Stomach (tissue), 9 donors: ENCODE results near the gene PARD3. TPM values are rescaled to one million over a fixed set of nuclear protein-coding genes. Genes with fewer than 3 reads are reported as not detected.

Experiments used
- DNase-seq, 2 donors: peaks; one replicate each; pipeline versions ENCODE4 v3.0.0 to v3.0.0-alpha.2; 2013 to 2019
- H3K27ac ChIP-seq, 5 donors: fragments of 200-600 bp in 4 of 5; sonication (generic) in 4 of 5; one replicate each; pipeline ENCODE4 v1.5.1; 2013 to 2019; ENCODE audit warnings: mild to moderate bottlenecking in 1 of 5, moderate library complexity in 1 of 5
- H3K27me3 ChIP-seq, 3 donors: fragments of 200-600 bp; sonication (generic); one replicate each; pipeline ENCODE4 v1.5.1; 2017 to 2019; ENCODE audit warnings: mixed run types in 1 of 3
- H3K36me3 ChIP-seq, 4 donors: fragments of 200-600 bp; sonication (generic); 1 replicate in 3 of 4; 2 replicates in 1 of 4; pipeline ENCODE4 v1.5.1; 2016 to 2019
- H3K4me1 ChIP-seq, 4 donors: fragments of 200-600 bp; sonication (generic); one replicate each; pipeline ENCODE4 v1.5.1; 2016 to 2019
- H3K4me3 ChIP-seq, 4 donors: fragments of 200-600 bp; sonication (generic) in 3 of 4; one replicate each; pipeline ENCODE4 v1.5.1; 2016 to 2019; ENCODE audit warnings: mild to moderate bottlenecking in 1 of 4
- H3K9me3 ChIP-seq, 4 donors: fragments of 200-600 bp; sonication (generic); one replicate each; pipeline ENCODE4 v1.5.1; 2016 to 2019
- EP300 ChIP-seq: sonication (generic); formaldehyde crosslinking; IDR thresholded peaks from one replicate; pipeline ENCODE4 v1.6.1; 2017; ENCODE audit warnings: antibody characterized with exemption
- POLR2A ChIP-seq, 4 donors: fragments of 450-650 bp; IDR thresholded peaks; one replicate each; pipeline ENCODE4 v1.6.1; 2016; ENCODE audit warnings: antibody characterized with exemption in 4 of 4, control low read depth in 2 of 4, mild to moderate bottlenecking in 1 of 4, moderate library complexity in 1 of 4
- POLR2AphosphoS5 ChIP-seq, 3 donors: sonication (generic); formaldehyde crosslinking; IDR thresholded peaks; one replicate each; pipeline ENCODE4 v1.6.1; 2016; ENCODE audit warnings: antibody characterized with exemption in 3 of 3
- WGBS, 5 donors: extraction: QIAGEN DNeasy Blood & Tissue Kit in 3 of 5; methylation state at CpG; one replicate each; pipeline versions ENCODE4 v1.1.5 to v1.1.7; 2013 to 2018; 5-methylcytosine and 5-hydroxymethylcytosine counted together
- intact Hi-C: fragments of 100-400 bp; cut with DNase I; formaldehyde crosslinking; loops from one replicate; pipeline ENCODE4 v1.15.1; 2023; ENCODE audit warnings: low total_unique reads
- polyA plus RNA-seq, 3 donors: library from polyadenylated mRNA; stranded (reverse); fragments of 200-250 nt; gene quantifications; one replicate each; pipeline ENCODE4 v1.2.3, GENCODE V29; 2013
- total RNA-seq, 5 donors: library from RNA; depleted of rRNA; stranded (reverse); fragments of >200 nt; gene quantifications; one replicate each; pipeline versions ENCODE4 v1.1.0 to v1.2.3, GENCODE V29; 2014 to 2016
- TF ChIP-seq, protein P1 (sequence below), 7 experiments: fragments of 450-650 bp in 4 of 7; fragments of 200-600 bp in 3 of 7; sonication (generic) in 3 of 7; IDR thresholded peaks; one replicate each; pipeline ENCODE4 v1.5.1; 2016 to 2019; ENCODE audit warnings: antibody characterized with exemption in 7 of 7, control low read depth in 2 of 7, mild to moderate bottlenecking in 1 of 7
- donor health status: healthy with polysubstance abuse.
- donor health status: Bipolar disorder and iron deficiency.
- donor health status: healthy.

Gene PARD3
- total and polyA plus RNA-seq, 8 donors, result 13.7 to 118 (median 31.8) TPM

DNA sequence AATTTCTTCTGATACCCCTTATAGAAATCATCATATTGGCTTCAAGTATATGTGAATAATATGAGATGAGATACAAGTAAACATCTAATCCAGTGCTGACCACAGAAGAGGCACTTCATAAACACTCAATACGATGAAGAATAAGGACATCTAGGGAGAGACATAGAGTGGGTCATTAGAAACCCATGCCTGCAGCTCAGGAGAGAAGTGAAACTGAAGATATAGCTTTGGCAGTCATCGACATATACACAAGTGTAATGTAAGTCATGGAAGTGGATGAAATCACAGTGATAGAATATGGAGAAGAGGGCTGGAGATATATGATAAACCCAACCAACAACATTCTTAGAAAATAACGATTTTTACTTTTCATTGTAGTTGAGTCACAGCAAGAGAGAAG, 665.0 kb downstream of the PARD3 start:
- no peak overlapping the region for H3K27ac ChIP-seq
- no peak for TF ChIP-seq EP300
- no peak for TF ChIP-seq POLR2AphosphoS5 (IDR thresholded peaks at IDR 0.05)
- no peak for TF ChIP-seq POLR2A (IDR thresholded peaks at IDR 0.05)
- TF ChIP-seq, protein P1, sequence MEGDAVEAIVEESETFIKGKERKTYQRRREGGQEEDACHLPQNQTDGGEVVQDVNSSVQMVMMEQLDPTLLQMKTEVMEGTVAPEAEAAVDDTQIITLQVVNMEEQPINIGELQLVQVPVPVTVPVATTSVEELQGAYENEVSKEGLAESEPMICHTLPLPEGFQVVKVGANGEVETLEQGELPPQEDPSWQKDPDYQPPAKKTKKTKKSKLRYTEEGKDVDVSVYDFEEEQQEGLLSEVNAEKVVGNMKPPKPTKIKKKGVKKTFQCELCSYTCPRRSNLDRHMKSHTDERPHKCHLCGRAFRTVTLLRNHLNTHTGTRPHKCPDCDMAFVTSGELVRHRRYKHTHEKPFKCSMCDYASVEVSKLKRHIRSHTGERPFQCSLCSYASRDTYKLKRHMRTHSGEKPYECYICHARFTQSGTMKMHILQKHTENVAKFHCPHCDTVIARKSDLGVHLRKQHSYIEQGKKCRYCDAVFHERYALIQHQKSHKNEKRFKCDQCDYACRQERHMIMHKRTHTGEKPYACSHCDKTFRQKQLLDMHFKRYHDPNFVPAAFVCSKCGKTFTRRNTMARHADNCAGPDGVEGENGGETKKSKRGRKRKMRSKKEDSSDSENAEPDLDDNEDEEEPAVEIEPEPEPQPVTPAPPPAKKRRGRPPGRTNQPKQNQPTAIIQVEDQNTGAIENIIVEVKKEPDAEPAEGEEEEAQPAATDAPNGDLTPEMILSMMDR (IDR thresholded peaks at IDR 0.05), result no peak
- DNase-seq, result no peak
- H3K9me3 ChIP-seq, result no peaks in the 10 kb centered on the region
- no peaks in the 10 kb centered on the region for H3K36me3 ChIP-seq
- 84 to 92% (median 89%) methylated on average over 3 of the region's 3 CpGs for WGBS, 5 donors
- intact Hi-C loops, result no loop called here
- no peak overlapping the region for H3K4me3 ChIP-seq
- no peaks in the 10 kb centered on the region for H3K4me1 ChIP-seq
- H3K27me3 ChIP-seq, result no peaks in the 10 kb centered on the region

DNA sequence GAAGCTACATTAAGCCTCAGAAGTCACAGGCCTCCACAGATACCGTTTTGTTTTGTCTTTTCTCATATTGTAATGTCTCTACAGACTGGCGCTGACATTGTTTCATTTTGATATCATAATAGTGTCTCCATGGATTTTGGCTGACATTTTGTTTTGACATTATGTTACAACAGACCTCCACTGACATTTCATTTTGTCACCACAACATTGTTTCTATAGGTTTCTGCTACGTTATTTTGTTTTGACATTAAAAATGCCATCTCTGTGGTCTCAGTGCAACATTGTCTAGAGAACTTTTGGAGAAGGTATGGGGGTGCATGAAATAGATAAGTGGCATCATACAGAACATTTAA, 666.8 kb downstream of the PARD3 start:
- H3K36me3 ChIP-seq, result no peaks in the 10 kb centered on the region
- no peak for DNase-seq
- H3K4me1 ChIP-seq, result no peaks in the 10 kb centered on the region
- intact Hi-C loops, result no loop called here
- 84 to 92% (median 90%) methylated on average over 3 of the region's 3 CpGs for WGBS, 5 donors
- H3K27ac ChIP-seq, result no peak overlapping the region
- no peak overlapping the region for H3K4me3 ChIP-seq
- H3K9me3 ChIP-seq, result no peaks in the 10 kb centered on the region
- no peak for TF ChIP-seq POLR2AphosphoS5 (IDR thresholded peaks at IDR 0.05)
- no peak for TF ChIP-seq EP300
- TF ChIP-seq, protein P1 (IDR thresholded peaks at IDR 0.05), result no peak
- TF ChIP-seq POLR2A (IDR thresholded peaks at IDR 0.05), result no peak
- H3K27me3 ChIP-seq, result no peaks in the 10 kb centered on the region

DNA sequence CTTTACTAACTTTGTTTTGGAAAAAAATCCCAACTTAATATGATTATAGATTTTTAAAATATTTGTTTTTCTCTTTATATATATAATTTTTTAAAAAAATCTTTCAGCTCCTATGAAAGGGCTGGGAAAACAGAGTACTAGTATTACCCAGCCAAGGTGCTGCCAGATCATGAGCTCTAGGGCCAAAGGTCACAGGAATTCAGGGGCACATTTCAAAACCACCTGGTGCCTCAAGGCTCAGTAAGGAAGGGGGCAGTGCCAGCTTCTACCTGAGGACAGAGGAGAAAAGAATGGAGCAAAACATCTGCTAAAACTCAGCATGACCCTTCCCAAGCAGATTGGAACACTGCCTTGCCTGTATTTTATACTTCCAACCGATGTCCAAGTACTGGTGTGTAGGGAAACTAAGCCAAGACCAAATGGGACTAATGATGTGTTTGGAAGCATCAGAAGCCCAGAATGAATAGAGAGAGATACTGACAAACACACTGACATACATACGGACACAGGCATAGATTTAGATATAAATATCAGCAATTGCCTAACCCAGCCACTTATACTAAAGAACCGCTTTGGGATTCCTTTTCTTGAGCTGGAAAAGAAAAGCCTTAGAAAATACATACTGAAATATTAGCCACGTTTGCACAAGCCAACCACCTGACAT, 667.3 kb downstream of the PARD3 start:
- Histone ChIP-seq H3K4me1 (no peaks in the 10 kb centered on the region), H3K36me3 (no peaks in the 10 kb centered on the region), H3K4me3 (no peak overlapping the region), H3K9me3 (no peaks in the 10 kb centered on the region), H3K27me3 (no peaks in the 10 kb centered on the region), H3K27ac (no peak overlapping the region)
- intact Hi-C loops, result no loop called here
- TF ChIP-seq POLR2AphosphoS5 (IDR thresholded peaks at IDR 0.05), result no peak
- TF ChIP-seq EP300, result no peak
- no peak for TF ChIP-seq POLR2A (IDR thresholded peaks at IDR 0.05)
- TF ChIP-seq, protein P1 (IDR thresholded peaks at IDR 0.05), result no peak
- no peak for DNase-seq
- 67 to 84% (median 75%) methylated on average over 4 of the region's 4 CpGs for WGBS, 5 donors

DNA sequence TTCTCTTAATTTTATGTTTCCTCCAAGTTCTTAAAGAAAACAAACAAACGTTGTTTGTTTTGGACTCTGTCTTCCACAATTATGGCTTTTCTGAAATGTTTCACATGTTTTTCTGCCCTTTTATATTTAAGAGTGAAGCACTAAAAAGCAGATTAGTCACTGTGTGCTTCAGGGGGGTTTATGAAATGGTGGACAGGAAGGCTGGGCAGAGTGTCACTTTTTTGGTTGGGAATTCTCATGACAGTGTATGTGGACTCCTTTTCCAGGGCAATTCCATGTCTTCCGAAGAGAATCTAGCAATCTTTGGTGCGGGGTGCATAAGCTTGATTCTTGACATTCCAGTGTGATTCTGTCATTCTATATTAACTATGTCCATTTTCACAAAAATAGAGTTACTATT, 669.4 kb downstream of the PARD3 start:
- no peaks in the 10 kb centered on the region for H3K9me3 ChIP-seq
- no peak overlapping the region for H3K4me3 ChIP-seq
- DNase-seq, result peak in 1 of 2 donors; percentile 32
- H3K36me3 ChIP-seq, result no peaks in the 10 kb centered on the region
- no peaks in the 10 kb centered on the region for H3K4me1 ChIP-seq
- TF ChIP-seq EP300, result no peak
- no peak for TF ChIP-seq POLR2AphosphoS5 (IDR thresholded peaks at IDR 0.05)
- no peak for TF ChIP-seq POLR2A (IDR thresholded peaks at IDR 0.05)
- TF ChIP-seq, protein P1 (IDR thresholded peaks at IDR 0.05), result no peak
- intact Hi-C loops, result no loop called here
- WGBS, 5 donors, result 78 to 88% (median 83%) methylated on average over 3 of the region's 3 CpGs
- no peak overlapping the region for H3K27ac ChIP-seq
- H3K27me3 ChIP-seq, result no peaks in the 10 kb centered on the region
